Limb (tissue), 2 donors: ENCODE results near the gene ERVH48-1.
A peak's percentile ranks its signal among the peaks of the same experiment; 100 is the strongest.
"Not testable (repeated sequence)": the region's sequence is repeated elsewhere in the genome, so short reads cannot be mapped to it uniquely, and the experiment has no call there.

Experiments used
- DNase-seq, 2 donors: peaks; one replicate each; pipeline ENCODE4 v3.0.0-alpha.2; 2016; ENCODE audit errors: extremely low spot score in 2 of 2

Gene ERVH48-1

GRCh38 chr21:42908484-42908883, 16.9 kb downstream of the ERVH48-1 start:
- DNase-seq, result not testable (repeated sequence)

- DNase-seq, result no peak
Observed at GRCh38 chr21:42906233-42906632, 19.2 kb downstream of the ERVH48-1 start.

GRCh38 chr21:42905195-42905594, 20.2 kb downstream of the ERVH48-1 start:
- DNase-seq, result no peak

GRCh38 chr21:42903817-42904216, 21.6 kb downstream of the ERVH48-1 start:
- DNase-seq, result no peak

GRCh38 chr21:42900446-42900845, 25.0 kb downstream of the ERVH48-1 start:
- DNase-seq, result no peak

- DNase-seq, result peak; percentile 99 to 100
Observed at GRCh38 chr21:42892931-42893755, 32.3 kb downstream of the ERVH48-1 start, which contains the start of gene NDUFV3. TSS of gene NDUFV3 (plus strand) at chr21:42893309. CDS start at chr21:42893334, 25 bp downstream.

- no peak for DNase-seq
Observed at GRCh38 chr21:42892582-42892930, 32.9 kb downstream of the ERVH48-1 start.

GRCh38 chr21:42887326-42887725, 38.1 kb downstream of the ERVH48-1 start:
- DNase-seq, result no peak

GRCh38 chr21:42883921-42884320, 41.5 kb downstream of the ERVH48-1 start:
- DNase-seq, result no peak

- no peak for DNase-seq
Observed at GRCh38 chr21:42880352-42880751, 45.1 kb downstream of the ERVH48-1 start.

- peak; percentile 95 to 99 for DNase-seq
Observed at GRCh38 chr21:42878993-42879787, 46.2 kb downstream of the ERVH48-1 start, which contains the start of gene WDR4. TSS of gene WDR4 (minus strand) at chr21:42879539. CDS start at chr21:42879495, 44 bp downstream.

GRCh38 chr21:42878678-42878992, 46.8 kb downstream of the ERVH48-1 start:
- no peak for DNase-seq

GRCh38 chr21:42875811-42876210, 49.6 kb downstream of the ERVH48-1 start:
- DNase-seq, result not testable (repeated sequence)

- no peak for DNase-seq
Observed at GRCh38 chr21:42873096-42873495, 52.3 kb downstream of the ERVH48-1 start.

GRCh38 chr21:42868196-42868595, 57.2 kb downstream of the ERVH48-1 start:
- no peak for DNase-seq
